NCI-H2107 treated with DMSO at 0.1 percent for 48 hours (cell line): Measurements from ENCODE around the gene RPTOR.

Source experiments
- DNase-seq: peaks from one replicate; lab custom pipeline; 2025; ENCODE audit not compliant: unreplicated experiment; lab: John Stamatoyannopoulos, UW

RPTOR gene

DNA sequence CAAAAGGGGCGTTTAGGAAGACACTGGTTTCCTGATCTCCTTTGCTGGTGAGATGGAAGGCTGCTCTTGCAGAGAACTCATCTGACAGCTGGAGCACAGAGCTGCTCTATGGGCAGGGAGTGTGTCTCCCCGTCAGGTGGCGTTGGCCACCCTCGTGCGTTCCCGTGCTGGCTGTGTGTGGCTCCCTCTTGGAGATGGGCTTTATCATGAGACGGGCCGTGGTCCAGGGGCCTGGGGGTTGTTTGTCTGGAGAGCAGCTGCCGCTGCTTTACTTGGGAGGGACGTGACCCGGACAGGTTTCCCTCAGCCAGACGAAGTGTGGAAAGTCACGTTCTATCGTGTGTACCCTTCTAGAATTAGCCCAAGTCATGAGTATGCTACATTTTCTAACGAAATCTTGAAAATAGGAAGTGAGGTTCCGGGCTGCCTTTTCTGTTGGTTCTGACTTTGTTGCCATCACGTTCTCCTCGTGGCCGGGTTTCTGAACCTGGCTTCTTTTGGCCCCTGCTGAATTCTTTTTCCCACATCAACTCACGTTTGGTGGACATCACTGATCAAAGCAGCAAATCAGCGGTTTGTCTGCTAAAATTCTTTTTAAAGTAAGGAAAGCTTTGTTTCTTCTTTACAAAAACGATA lies 341.4 kb downstream of the RPTOR start:
- DNase-seq = no peak

- peak; percentile 69 for DNase-seq
These were observed 342.3 kb downstream of the RPTOR start for GRCh38 chr17:80886641-80887573.

DNA sequence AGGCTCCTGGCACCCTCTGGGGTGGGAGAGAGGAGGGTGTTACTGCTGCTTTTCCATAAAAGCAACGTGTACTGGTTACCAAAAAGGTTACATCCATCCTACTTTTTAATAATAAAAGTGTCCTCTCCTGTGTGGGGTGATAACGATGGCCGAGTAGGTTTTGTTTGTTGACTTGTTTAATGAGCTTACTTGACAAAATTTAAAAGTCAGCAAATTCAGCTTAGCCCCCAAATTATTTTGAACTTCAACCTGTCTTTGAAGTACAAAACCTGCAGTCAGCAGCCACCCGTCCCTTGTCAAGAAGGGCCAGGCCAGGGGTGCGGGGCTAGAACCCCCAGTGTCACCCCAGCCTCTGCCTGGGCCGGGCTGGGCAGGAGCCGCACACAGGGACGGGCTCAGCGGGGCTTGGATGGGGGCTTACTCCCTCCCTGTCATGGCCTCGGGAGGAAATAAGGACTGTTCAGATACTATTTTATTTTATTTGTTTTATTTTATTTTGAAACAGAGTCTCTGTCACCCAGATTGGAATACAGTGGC lies 343.1 kb downstream of the RPTOR start:
- no peak for DNase-seq

- DNase-seq = no peak
These were observed 343.9 kb downstream of the RPTOR start for GRCh38 chr17:80888276-80889160.

- DNase-seq = no peak
These were observed 344.9 kb downstream of the RPTOR start for GRCh38 chr17:80889231-80890195.

DNA sequence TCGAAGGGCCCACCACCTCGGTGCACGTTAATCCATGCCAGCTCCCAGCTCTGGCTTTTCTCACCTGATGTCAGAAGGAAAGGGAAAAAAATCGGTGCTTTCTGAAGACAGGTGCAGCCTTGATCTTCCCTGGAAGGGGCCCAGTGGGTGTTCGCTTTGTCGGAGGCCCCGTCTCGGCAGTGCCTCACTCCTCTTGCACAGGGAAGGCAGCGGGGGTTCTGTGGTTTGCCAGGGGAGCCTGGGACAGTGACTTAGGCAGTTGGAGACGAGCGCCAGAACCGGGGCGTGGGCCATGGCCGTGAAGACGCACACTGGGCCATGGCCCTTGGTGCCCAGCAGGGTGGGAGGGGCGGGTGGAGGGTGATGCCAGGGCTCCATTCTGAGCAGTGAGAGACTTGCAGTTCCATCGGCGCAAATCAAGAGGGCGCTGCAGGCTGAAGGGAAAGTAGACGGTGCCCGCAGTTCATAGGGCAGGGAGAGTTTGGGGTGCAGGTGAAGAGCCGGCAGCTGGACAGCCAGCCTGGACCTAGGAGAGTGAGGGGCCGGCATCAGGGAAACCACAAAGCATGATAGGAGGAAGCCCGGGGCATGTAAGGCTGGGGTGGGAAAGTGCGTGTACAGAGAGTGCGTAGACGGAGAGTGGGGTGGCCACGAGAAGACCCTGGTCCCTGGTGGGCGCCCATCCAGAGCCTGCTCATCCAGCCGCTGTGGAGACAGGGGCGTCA lies 345.7 kb downstream of the RPTOR start:
- DNase-seq = no peak

GRCh38 chr17:80890921-80891396 lies 346.3 kb downstream of the RPTOR start:
- DNase-seq = no peak

DNA sequence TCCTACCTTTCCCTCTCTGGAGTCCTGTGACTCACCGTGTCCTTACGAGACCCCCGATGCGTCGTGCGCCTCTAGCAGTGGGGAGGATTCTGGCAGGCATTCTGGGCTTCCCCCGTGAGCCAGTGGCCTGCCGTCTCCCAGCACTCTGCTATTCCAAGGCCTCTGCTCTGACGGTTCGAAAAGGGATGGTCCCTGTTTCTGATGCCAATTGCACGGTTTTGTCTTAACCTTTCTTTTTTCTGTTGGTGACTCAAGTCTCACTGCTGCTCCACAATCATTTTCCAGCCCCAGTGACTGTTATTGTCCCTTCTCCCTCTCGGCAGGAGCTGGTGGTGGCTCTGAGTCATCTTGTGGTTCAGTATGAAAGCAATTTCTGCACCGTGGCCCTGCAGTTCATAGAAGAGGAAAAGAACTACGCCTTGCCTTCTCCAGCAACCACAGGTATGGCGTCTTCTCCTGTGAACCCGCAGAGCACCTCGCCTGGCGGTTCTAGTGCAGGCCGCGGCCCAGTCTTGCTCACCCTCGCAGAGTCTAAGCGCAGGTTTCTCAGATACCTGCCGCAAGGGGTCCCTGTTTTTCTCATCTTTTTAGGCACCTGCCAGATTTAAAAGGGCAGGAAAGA lies 346.9 kb downstream of the RPTOR start:
- peak; percentile 42 for DNase-seq

- DNase-seq = no peak
These were observed 347.6 kb downstream of the RPTOR start for GRCh38 chr17:80892019-80892855.

- DNase-seq = no peak
These were observed 348.4 kb downstream of the RPTOR start for GRCh38 chr17:80892900-80893603.

GRCh38 chr17:80893604-80894438 lies 349.2 kb downstream of the RPTOR start:
- DNase-seq = no peak

GRCh38 chr17:80894439-80894721 lies 349.7 kb downstream of the RPTOR start:
- no peak for DNase-seq

GRCh38 chr17:80894726-80895125 lies 350.1 kb downstream of the RPTOR start:
- DNase-seq = no peak

- DNase-seq = no peak
These were observed 350.7 kb downstream of the RPTOR start for GRCh38 chr17:80895366-80895765.

DNA sequence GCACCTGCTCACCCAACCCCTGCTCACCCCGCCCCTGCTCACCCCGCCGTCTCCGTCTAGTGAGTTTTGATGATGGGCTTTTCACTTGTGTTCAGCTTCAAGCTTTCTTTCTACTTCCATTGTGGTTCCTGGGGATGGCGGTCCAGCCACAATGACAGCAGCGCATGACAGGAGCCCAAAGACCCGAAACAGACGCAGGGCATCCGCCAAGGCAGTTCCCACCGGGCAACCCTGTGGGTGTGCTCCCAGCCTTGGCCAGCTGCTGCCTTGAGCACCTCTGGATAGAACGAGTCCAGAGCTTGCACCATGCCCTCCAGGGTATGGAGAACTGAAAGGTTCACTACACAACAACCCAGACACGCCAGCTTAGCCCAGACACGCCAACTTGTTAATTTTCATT lies 354.1 kb downstream of the RPTOR start:
- no peak for DNase-seq

DNA sequence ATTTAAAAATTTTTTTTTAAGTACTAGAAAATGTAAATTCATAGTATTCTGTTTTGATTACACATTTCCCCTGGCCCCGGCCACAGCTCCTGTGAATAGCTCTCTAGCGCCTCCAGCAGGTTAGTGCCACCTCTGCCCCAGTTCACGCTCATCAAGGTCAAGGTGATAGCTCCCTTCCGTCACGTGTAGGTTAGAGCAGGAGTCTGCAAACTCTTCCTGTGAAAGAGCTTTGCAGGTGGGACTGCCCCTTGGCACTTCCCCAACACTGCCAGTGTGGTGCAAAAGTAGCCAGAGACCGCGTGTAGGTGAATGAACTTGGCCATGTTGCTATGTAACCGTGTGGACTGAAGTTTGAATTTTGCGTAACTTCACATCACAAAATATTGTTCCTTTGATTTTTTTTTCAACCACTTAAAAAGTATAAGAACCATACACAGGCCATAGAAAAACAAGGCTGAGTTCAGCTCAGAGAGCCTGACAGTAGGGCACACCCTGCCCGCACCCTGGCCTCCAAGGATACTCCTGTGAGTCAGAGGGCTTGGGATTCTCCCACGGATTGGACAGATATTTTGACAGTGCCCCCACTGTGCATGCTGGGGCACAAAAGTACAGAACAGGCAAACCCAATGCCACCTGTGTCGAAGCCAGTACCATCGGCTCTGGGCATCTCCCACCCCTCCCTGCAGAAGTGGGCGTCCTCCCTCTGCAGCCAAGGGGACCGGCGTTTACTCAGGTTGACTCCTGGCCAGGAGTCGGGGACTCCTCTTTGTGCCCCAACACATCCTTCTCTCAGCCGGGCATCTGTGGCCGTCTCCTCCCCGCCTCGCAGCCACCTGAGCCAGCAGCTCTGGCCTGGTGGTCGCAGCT lies 355.0 kb downstream of the RPTOR start:
- no peak for DNase-seq
